ENCODE measurements around the gene SEZ6L.

SEZ6L gene

GRCh38 chr22:26295563-26296126 is 126.4 kb downstream of the SEZ6L start:
- DNase-seq (ENCODE audit: low read depth in 2 of 3, low spot score in 2 of 3): no peak

GRCh38 chr22:26298605-26299310 is 129.5 kb downstream of the SEZ6L start:
- no peak for DNase-seq (ENCODE audit: low read depth in 2 of 3, low spot score in 2 of 3)

GRCh38 chr22:26302726-26303125 is 133.5 kb downstream of the SEZ6L start:
- no peak for DNase-seq (ENCODE audit: low read depth in 2 of 3, low spot score in 2 of 3)

GRCh38 chr22:26303475-26303874 is 134.2 kb downstream of the SEZ6L start:
- no peak for DNase-seq (ENCODE audit: low read depth in 2 of 3, low spot score in 2 of 3)

GRCh38 chr22:26304730-26305129 is 135.5 kb downstream of the SEZ6L start:
- DNase-seq (ENCODE audit: low read depth in 2 of 3, low spot score in 2 of 3): no peak

- DNase-seq (ENCODE audit: low read depth in 2 of 3, low spot score in 2 of 3): no peak
Observed at GRCh38 chr22:26308467-26308866, 139.2 kb downstream of the SEZ6L start.

GRCh38 chr22:26310616-26311015 is 141.4 kb downstream of the SEZ6L start:
- DNase-seq (ENCODE audit: low read depth in 2 of 3, low spot score in 2 of 3): no peak

- no peak for DNase-seq (ENCODE audit: low read depth in 2 of 3, low spot score in 2 of 3)
Observed at GRCh38 chr22:26313291-26313690, 144.0 kb downstream of the SEZ6L start.

GRCh38 chr22:26314171-26314570 is 144.9 kb downstream of the SEZ6L start:
- no peak for DNase-seq (ENCODE audit: low read depth in 2 of 3, low spot score in 2 of 3)

- no peak for DNase-seq (ENCODE audit: low read depth in 2 of 3, low spot score in 2 of 3)
Observed at GRCh38 chr22:26314656-26315055, 145.4 kb downstream of the SEZ6L start.

GRCh38 chr22:26316732-26317285 is 147.5 kb downstream of the SEZ6L start:
- no peak for DNase-seq (ENCODE audit: low read depth in 2 of 3, low spot score in 2 of 3)

GRCh38 chr22:26318975-26319374 is 149.7 kb downstream of the SEZ6L start:
- DNase-seq (ENCODE audit: low read depth in 2 of 3, low spot score in 2 of 3): no peak

- no peak for DNase-seq (ENCODE audit: low read depth in 2 of 3, low spot score in 2 of 3)
Observed at GRCh38 chr22:26320447-26320846, 151.2 kb downstream of the SEZ6L start.

GRCh38 chr22:26321469-26321913 is 152.2 kb downstream of the SEZ6L start:
- DNase-seq (ENCODE audit: low read depth in 2 of 3, low spot score in 2 of 3): no peak

- DNase-seq (ENCODE audit: low read depth in 2 of 3, low spot score in 2 of 3): no peak
Observed at GRCh38 chr22:26322179-26322905, 153.1 kb downstream of the SEZ6L start.

GRCh38 chr22:26323013-26323412 is 153.8 kb downstream of the SEZ6L start:
- DNase-seq (ENCODE audit: low read depth in 2 of 3, low spot score in 2 of 3): no peak

- DNase-seq (ENCODE audit: low read depth in 2 of 3, low spot score in 2 of 3): no peak
Observed at GRCh38 chr22:26324150-26324549, 154.9 kb downstream of the SEZ6L start.

GRCh38 chr22:26325641-26326040 is 156.4 kb downstream of the SEZ6L start:
- DNase-seq (ENCODE audit: low read depth in 2 of 3, low spot score in 2 of 3): no peak

GRCh38 chr22:26326803-26327202 is 157.5 kb downstream of the SEZ6L start:
- no peak for DNase-seq (ENCODE audit: low read depth in 2 of 3, low spot score in 2 of 3)

- DNase-seq (ENCODE audit: low read depth in 2 of 3, low spot score in 2 of 3): no peak
Observed at GRCh38 chr22:26327306-26327705, 158.0 kb downstream of the SEZ6L start.

- no peak for DNase-seq (ENCODE audit: low read depth in 2 of 3, low spot score in 2 of 3)
Observed at GRCh38 chr22:26328221-26328620, 159.0 kb downstream of the SEZ6L start.

Measured in activated CD8-positive, alpha-beta memory T cell treated with anti-CD3 and anti-CD28 coated beads for 48 hours (primary cell).